HepG2 (cell line): ENCODE data around the gene CTNNA3. TPM values are rescaled to one million over a fixed set of nuclear protein-coding genes. Genes with fewer than 3 reads are reported as not detected.

ENCODE experiments used
- ATAC-seq: fragments of 200-7000 bp; cut with Tn5 transposase; 3 replicates; pipeline ENCODE4 v1.9.1; 2020; ENCODE audit warnings: mild to moderate bottlenecking, moderate library complexity
- BruUV-seq: library from RNA; stranded (reverse); fragments of 400-500 nt; replicated peaks from 2 replicates; lab custom pipeline; 2021; lab: Mats Ljungman, UMichigan
- CTCF ChIA-PET: fragments of 300-600 bp; formaldehyde crosslinking; extraction: SDS; loops from one replicate; lab custom pipeline; 2021; ENCODE audit warnings: low total read pairs, inconsistent platforms, low intra/inter-chr PET ratio; lab: Yijun Ruan, JAX
- POLR2A ChIA-PET: fragments of 350-600 bp; sonication (Branson Sonifier 250); formaldehyde crosslinking; loops from one replicate; lab custom pipeline; 2020; ENCODE audit warnings: antibody characterized with exemption, inconsistent platforms; lab: Yijun Ruan, JAX
- DNase-seq: peaks from one replicate; pipeline ENCODE4 v3.0.0-alpha.2; 2015; ENCODE audit warnings: low spot score
- FAIRE-seq: peaks from 3 replicates; lab custom pipeline; 2011; peaks lifted over from hg19 to GRCh38; lab: Jason Lieb, UNC
- H2AFZ ChIP-seq: one replicate; pipeline ENCODE4 v1.6.1; 2011; ENCODE audit warnings: low read length, inconsistent platforms
- H3K27ac ChIP-seq: fragments of 300-600 bp; 3 replicates; pipeline ENCODE4 v1.8.0; 2011; ENCODE audit warnings: mixed run types, mild to moderate bottlenecking, mixed read lengths, low read length, inconsistent platforms; ENCODE audit not compliant: insufficient read depth; ENCODE audit errors: extremely low read length
- H3K27me3 ChIP-seq, 2 experiments: fragments of 200-600 bp in 1 of 2; 2 replicates in 1 of 2; 3 replicates in 1 of 2; pipeline versions ENCODE4 v1.6.0 to v1.8.0; 2011; ENCODE audit warnings: low read length in 2 of 2, mild to moderate bottlenecking in 2 of 2, moderate library complexity in 2 of 2, inconsistent platforms in 1 of 2; ENCODE audit not compliant: insufficient read depth in 2 of 2, control insufficient read depth in 1 of 2
- H3K36me3 ChIP-seq, 2 experiments: fragments of 200-600 bp in 1 of 2; replicated peaks in 1 of 2; 2 replicates in 1 of 2; 3 replicates in 1 of 2; pipeline versions ENCODE4 v1.5.1 to v1.8.0; 2011; ENCODE audit warnings: low read length in 2 of 2, inconsistent platforms in 1 of 2; ENCODE audit not compliant: insufficient read depth in 2 of 2, control insufficient read depth in 1 of 2
- H3K4me1 ChIP-seq: 2 replicates; pipeline ENCODE4 v1.5.1; 2012; ENCODE audit warnings: low read length, inconsistent platforms; ENCODE audit not compliant: insufficient read depth
- H3K4me2 ChIP-seq: 2 replicates; pipeline ENCODE4 v1.6.0; 2011; ENCODE audit warnings: low read depth, low read length, inconsistent platforms
- H3K4me3 ChIP-seq, 3 experiments: fragments of 200-600 bp in 1 of 3; sonication (generic), shearing (Covaris generic) in 1 of 3; replicated peaks in 1 of 3; 2 replicates each; pipeline ENCODE4 v1.5.1; 2011 to 2016; ENCODE audit warnings: low read length in 3 of 3, inconsistent platforms in 2 of 3, low read depth in 2 of 3, mild to moderate bottlenecking in 2 of 3, control low read depth in 1 of 3, mixed read lengths in 1 of 3; ENCODE audit not compliant: insufficient read depth in 1 of 3
- H3K79me2 ChIP-seq: one replicate; pipeline ENCODE4 v1.6.1; 2011; ENCODE audit warnings: low read length, inconsistent platforms; ENCODE audit not compliant: insufficient read depth
- H3K9ac ChIP-seq: 2 replicates; pipeline ENCODE4 v1.6.0; 2011; ENCODE audit warnings: mild to moderate bottlenecking, low read depth, low read length, inconsistent platforms; ENCODE audit not compliant: insufficient read depth
- H3K9me3 ChIP-seq: 2 replicates; pipeline ENCODE4 v1.5.1; 2012; ENCODE audit warnings: mild to moderate bottlenecking, low read length
- H4K20me1 ChIP-seq: 2 replicates; pipeline ENCODE4 v1.6.0; 2011; ENCODE audit warnings: inconsistent platforms, mild to moderate bottlenecking, low read length, moderate library complexity; ENCODE audit not compliant: insufficient read depth
- HNF4G ChIP-seq, 2 experiments: sonication (generic) in 1 of 2; formaldehyde crosslinking in 1 of 2; IDR thresholded peaks; 2 replicates each; pipeline versions ENCODE4 v1.4.0 to v1.6.1; 2011 to 2020; ENCODE audit warnings: borderline replicate concordance in 2 of 2, low read depth in 2 of 2, mild to moderate bottlenecking in 2 of 2, low read length in 1 of 2, missing genetic modification reagents in 1 of 2, moderate library complexity in 1 of 2
- HNRNPL ChIP-seq: fragments of 200-400 bp; formaldehyde crosslinking; IDR thresholded peaks from 2 replicates; pipeline ENCODE4 v1.6.1; 2017; ENCODE audit warnings: mild to moderate bottlenecking, low read depth, low read length
- HNRNPLL ChIP-seq: fragments of 200-400 bp; formaldehyde crosslinking; IDR thresholded peaks from 2 replicates; pipeline ENCODE4 v1.6.1; 2017; ENCODE audit warnings: mild to moderate bottlenecking, low read depth, low read length; ENCODE audit not compliant: poor library complexity, severe bottlenecking
- HOXA3 ChIP-seq: sonication (generic); formaldehyde crosslinking; IDR thresholded peaks from 2 replicates; pipeline ENCODE4 v1.5.0; 2020; ENCODE audit warnings: missing genetic modification reagents
- JUND ChIP-seq: sonication (generic); formaldehyde crosslinking; IDR thresholded peaks from 2 replicates; pipeline ENCODE4 v1.8.0; 2022; ENCODE audit warnings: mild to moderate bottlenecking, missing genetic modification reagents
- MTF1 ChIP-seq: sonication (generic); formaldehyde crosslinking; IDR thresholded peaks from 2 replicates; pipeline ENCODE4 v1.5.0; 2020; ENCODE audit warnings: missing genetic modification reagents
- MXD4 ChIP-seq: IDR thresholded peaks from 2 replicates; pipeline ENCODE4 v1.6.1; 2016; ENCODE audit warnings: mild to moderate bottlenecking, missing biosample characterization, missing genetic modification reagents
- POGZ ChIP-seq: sonication (generic); formaldehyde crosslinking; IDR thresholded peaks from 2 replicates; pipeline ENCODE4 v1.4.0; 2020; ENCODE audit warnings: mild to moderate bottlenecking, missing genetic modification reagents
- SP5 ChIP-seq: IDR thresholded peaks from 2 replicates; pipeline ENCODE4 v1.6.1; 2016; ENCODE audit warnings: low read depth, borderline replicate concordance
- ZFAT ChIP-seq: sonication (generic); formaldehyde crosslinking; conservative IDR thresholded peaks from 2 replicates; pipeline ENCODE4 v1.8.1; 2023; ENCODE audit warnings: missing genetic modification reagents, inconsistent platforms
- ZMYM3 ChIP-seq: sonication (generic); formaldehyde crosslinking; IDR thresholded peaks from 2 replicates; pipeline ENCODE4 v1.5.1; 2020; ENCODE audit warnings: mild to moderate bottlenecking, missing genetic modification reagents
- ZNF317 ChIP-seq: sonication (generic); formaldehyde crosslinking; IDR thresholded peaks from 2 replicates; pipeline ENCODE4 v1.5.0; 2020; ENCODE audit warnings: mild to moderate bottlenecking, missing genetic modification reagents
- ZNF569 ChIP-seq: sonication (generic); formaldehyde crosslinking; IDR thresholded peaks from 2 replicates; pipeline ENCODE4 v1.5.0; 2020; ENCODE audit warnings: mild to moderate bottlenecking, missing genetic modification reagents, moderate library complexity, borderline replicate concordance
- ZNF619 ChIP-seq: sonication (generic); formaldehyde crosslinking; IDR thresholded peaks from 2 replicates; pipeline ENCODE4 v1.4.0; 2020; ENCODE audit warnings: mild to moderate bottlenecking, missing genetic modification reagents
- ZNF776 ChIP-seq: sonication (generic); formaldehyde crosslinking; IDR thresholded peaks from 2 replicates; pipeline ENCODE4 v1.4.0; 2020; ENCODE audit warnings: mild to moderate bottlenecking, missing genetic modification reagents
- ZNF879 ChIP-seq: sonication (generic); formaldehyde crosslinking; IDR thresholded peaks from 2 replicates; pipeline ENCODE4 v1.8.1; 2023; ENCODE audit warnings: missing genetic modification reagents
- whole genome bisulfite sequencing: methylation state at CpG from one replicate; pipeline ENCODE4 v1.1.6; 2017; ENCODE audit warnings: low lambda C conversion rate; 5-methylcytosine and 5-hydroxymethylcytosine counted together
- in situ Hi-C: cut with HindIII; loops from 2 replicates; pipeline ENCODE4 v1.10.0; 2017; ENCODE audit warnings: low pct_unique_long_range_greater_than_20kb; ENCODE audit not compliant: extremely low pct_ligation_motif_present
- intact Hi-C: fragments of 100-400 bp; cut with micrococcal nuclease; formaldehyde crosslinking; loops from one replicate; pipeline ENCODE4 v1.10.0; 2022; ENCODE audit not compliant: unreplicated experiment
- polyA plus RNA-seq, 8 experiments: library from polyadenylated mRNA; depleted of rRNA in 3 of 8; stranded (reverse) in 7 of 8; unstranded in 1 of 8; fragments of >200 nt; fragmentation: Illumina TruSeq in 4 of 8; extraction: Trizol in 4 of 8; gene quantifications; 2 replicates each; pipeline versions ENCODE4 v1.2.1 to v1.2.3, GENCODE V29; 2011 to 2016; ENCODE audit warnings: low read depth in 4 of 8, missing spikeins in 1 of 8, mixed read lengths in 1 of 8; ENCODE audit not compliant: insufficient read depth in 1 of 8
- total RNA-seq, 5 experiments: library from RNA; depleted of rRNA; stranded (reverse); fragments of >200 nt; fragmentation: Illumina TruSeq; extraction: Trizol; gene quantifications; 2 replicates each; pipeline ENCODE4 v1.2.3, GENCODE V29; 2016; ENCODE audit warnings: low read depth in 1 of 5
- TF ChIP-seq, protein P1 (sequence below): sonication (generic); formaldehyde crosslinking; IDR thresholded peaks from 2 replicates; pipeline ENCODE4 v1.4.0; 2020; ENCODE audit warnings: missing genetic modification reagents, borderline replicate concordance
- TF ChIP-seq, protein P2 (sequence below): IDR thresholded peaks from 2 replicates; pipeline ENCODE4 v1.4.0; 2020; ENCODE audit warnings: mild to moderate bottlenecking, missing genetic modification reagents
- TF ChIP-seq, protein P3 (sequence below): sonication (generic); formaldehyde crosslinking; IDR thresholded peaks from 2 replicates; pipeline ENCODE4 v1.4.0; 2020; ENCODE audit warnings: missing genetic modification reagents

CTNNA3 gene
- total and polyA plus RNA-seq, 2 of the 13 experiments (the other 11 are each of a cell fraction or from before 2014, with no cell fraction given) = not detected

DNA sequence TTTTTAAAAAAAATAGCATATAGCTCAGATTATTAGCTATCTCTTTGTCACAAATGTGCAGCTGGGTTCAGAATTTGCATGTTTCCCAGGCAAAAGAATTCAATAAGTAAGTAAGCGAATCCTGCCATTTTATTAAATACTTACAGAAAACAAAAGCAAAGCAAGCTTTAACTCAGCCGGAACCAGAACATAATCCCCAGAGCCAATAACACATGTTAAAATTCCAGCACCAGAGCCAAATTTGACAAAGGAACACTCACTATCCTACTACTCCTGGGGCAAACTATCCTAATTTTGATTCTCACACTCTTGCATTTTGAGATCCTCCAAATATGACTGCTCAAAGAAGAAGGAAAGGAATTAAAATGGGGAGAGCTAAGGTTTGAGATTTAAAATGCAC is 737.5 kb downstream of the CTNNA3 start:
- Histone ChIP-seq H3K9ac (no peak overlapping the region), H3K4me2 (no peak overlapping the region), H3K79me2 (no peaks in the 10 kb centered on the region), H3K9me3 (no peaks in the 10 kb centered on the region), H2AFZ (no peak overlapping the region), H3K4me3 (no peak overlapping the region), H3K4me1 (no peaks in the 10 kb centered on the region), H3K27me3 (no peaks in the 10 kb centered on the region), H3K36me3 (no peaks in the 10 kb centered on the region), H3K27ac (no peak overlapping the region), H4K20me1 (no peaks in the 10 kb centered on the region)
- intact Hi-C loops = no loop called here
- ChIA-PET POLR2A (no interaction called here), CTCF (no interaction called here)
- ATAC-seq (no peak), FAIRE-seq (no peak), DNase-seq (no peak)
- TF ChIP-seq MTF1 (no peak), ZMYM3 (CRISPR knock-in tag) (no peak), ZNF317 (CRISPR knock-in tag) (no peak), SP5 (CRISPR knock-in tag) (no peak), HOXA3 (CRISPR knock-in tag) (no peak), MXD4 (no peak), ZFAT (CRISPR knock-in tag) (no peak), ZNF879 (CRISPR knock-in tag) (no peak), HNRNPL (no peak), ZNF776 (CRISPR knock-in tag) (no peak), HNRNPLL (no peak), ZNF569 (CRISPR knock-in tag) (no peak), HNF4G (IDR thresholded peaks at IDR 0.05; ENCODE audit: borderline replicate concordance, low read depth, low read length) (no peak), HNF4G (CRISPR knock-in tag; IDR thresholded peaks at IDR 0.05; ENCODE audit: borderline replicate concordance, low read depth) (no peak), POGZ (no peak), JUND (CRISPR knock-in tag) (no peak), ZNF619 (CRISPR knock-in tag) (no peak)
- TF ChIP-seq, protein P1, sequence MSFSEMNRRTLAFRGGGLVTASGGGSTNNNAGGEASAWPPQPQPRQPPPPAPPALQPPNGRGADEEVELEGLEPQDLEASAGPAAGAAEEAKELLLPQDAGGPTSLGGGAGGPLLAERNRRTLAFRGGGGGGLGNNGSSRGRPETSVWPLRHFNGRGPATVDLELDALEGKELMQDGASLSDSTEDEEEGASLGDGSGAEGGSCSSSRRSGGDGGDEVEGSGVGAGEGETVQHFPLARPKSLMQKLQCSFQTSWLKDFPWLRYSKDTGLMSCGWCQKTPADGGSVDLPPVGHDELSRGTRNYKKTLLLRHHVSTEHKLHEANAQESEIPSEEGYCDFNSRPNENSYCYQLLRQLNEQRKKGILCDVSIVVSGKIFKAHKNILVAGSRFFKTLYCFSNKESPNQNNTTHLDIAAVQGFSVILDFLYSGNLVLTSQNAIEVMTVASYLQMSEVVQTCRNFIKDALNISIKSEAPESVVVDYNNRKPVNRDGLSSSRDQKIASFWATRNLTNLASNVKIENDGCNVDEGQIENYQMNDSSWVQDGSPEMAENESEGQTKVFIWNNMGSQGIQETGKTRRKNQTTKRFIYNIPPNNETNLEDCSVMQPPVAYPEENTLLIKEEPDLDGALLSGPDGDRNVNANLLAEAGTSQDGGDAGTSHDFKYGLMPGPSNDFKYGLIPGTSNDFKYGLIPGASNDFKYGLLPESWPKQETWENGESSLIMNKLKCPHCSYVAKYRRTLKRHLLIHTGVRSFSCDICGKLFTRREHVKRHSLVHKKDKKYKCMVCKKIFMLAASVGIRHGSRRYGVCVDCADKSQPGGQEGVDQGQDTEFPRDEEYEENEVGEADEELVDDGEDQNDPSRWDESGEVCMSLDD (CRISPR knock-in tag) = no peak
- TF ChIP-seq, protein P2, sequence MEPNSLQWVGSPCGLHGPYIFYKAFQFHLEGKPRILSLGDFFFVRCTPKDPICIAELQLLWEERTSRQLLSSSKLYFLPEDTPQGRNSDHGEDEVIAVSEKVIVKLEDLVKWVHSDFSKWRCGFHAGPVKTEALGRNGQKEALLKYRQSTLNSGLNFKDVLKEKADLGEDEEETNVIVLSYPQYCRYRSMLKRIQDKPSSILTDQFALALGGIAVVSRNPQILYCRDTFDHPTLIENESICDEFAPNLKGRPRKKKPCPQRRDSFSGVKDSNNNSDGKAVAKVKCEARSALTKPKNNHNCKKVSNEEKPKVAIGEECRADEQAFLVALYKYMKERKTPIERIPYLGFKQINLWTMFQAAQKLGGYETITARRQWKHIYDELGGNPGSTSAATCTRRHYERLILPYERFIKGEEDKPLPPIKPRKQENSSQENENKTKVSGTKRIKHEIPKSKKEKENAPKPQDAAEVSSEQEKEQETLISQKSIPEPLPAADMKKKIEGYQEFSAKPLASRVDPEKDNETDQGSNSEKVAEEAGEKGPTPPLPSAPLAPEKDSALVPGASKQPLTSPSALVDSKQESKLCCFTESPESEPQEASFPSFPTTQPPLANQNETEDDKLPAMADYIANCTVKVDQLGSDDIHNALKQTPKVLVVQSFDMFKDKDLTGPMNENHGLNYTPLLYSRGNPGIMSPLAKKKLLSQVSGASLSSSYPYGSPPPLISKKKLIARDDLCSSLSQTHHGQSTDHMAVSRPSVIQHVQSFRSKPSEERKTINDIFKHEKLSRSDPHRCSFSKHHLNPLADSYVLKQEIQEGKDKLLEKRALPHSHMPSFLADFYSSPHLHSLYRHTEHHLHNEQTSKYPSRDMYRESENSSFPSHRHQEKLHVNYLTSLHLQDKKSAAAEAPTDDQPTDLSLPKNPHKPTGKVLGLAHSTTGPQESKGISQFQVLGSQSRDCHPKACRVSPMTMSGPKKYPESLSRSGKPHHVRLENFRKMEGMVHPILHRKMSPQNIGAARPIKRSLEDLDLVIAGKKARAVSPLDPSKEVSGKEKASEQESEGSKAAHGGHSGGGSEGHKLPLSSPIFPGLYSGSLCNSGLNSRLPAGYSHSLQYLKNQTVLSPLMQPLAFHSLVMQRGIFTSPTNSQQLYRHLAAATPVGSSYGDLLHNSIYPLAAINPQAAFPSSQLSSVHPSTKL (CRISPR knock-in tag) = no peak
- TF ChIP-seq, protein P3, sequence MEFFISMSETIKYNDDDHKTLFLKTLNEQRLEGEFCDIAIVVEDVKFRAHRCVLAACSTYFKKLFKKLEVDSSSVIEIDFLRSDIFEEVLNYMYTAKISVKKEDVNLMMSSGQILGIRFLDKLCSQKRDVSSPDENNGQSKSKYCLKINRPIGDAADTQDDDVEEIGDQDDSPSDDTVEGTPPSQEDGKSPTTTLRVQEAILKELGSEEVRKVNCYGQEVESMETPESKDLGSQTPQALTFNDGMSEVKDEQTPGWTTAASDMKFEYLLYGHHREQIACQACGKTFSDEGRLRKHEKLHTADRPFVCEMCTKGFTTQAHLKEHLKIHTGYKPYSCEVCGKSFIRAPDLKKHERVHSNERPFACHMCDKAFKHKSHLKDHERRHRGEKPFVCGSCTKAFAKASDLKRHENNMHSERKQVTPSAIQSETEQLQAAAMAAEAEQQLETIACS (CRISPR knock-in tag) = no peak
- BruUV-seq = no TSS peak
- 61% methylated on average over 2 of the region's 2 CpGs for WGBS
- in situ Hi-C loops = no loop called here
